IPS DF 6.9 (cell line): ENCODE data around the gene MAP4.

ENCODE experiments used
- DNase-seq: peaks from one replicate; pipeline ENCODE4 v3.0.0-alpha.2; 2013; ENCODE audit warnings: low read depth, low spot score
- H3K27ac ChIP-seq: one replicate; pipeline ENCODE4 v1.5.1; 2013; ENCODE audit warnings: low read length, control low read depth
- H3K27me3 ChIP-seq: 2 replicates; pipeline ENCODE4 v1.6.1; 2013; ENCODE audit warnings: mild to moderate bottlenecking, low read length; ENCODE audit not compliant: control insufficient read depth, insufficient read depth
- H3K36me3 ChIP-seq: 2 replicates; pipeline ENCODE4 v1.6.1; 2013; ENCODE audit warnings: low read length; ENCODE audit not compliant: control insufficient read depth, insufficient read depth
- H3K4me1 ChIP-seq: 2 replicates; pipeline ENCODE4 v1.6.1; 2013; ENCODE audit warnings: low read length; ENCODE audit not compliant: control insufficient read depth, insufficient read depth
- H3K4me3 ChIP-seq: 2 replicates; pipeline ENCODE4 v1.5.1; 2013; ENCODE audit warnings: mild to moderate bottlenecking, low read length
- H3K9me3 ChIP-seq: 2 replicates; pipeline ENCODE4 v1.6.1; 2013; ENCODE audit warnings: low read length, inconsistent platforms; ENCODE audit not compliant: control insufficient read depth, insufficient read depth
- WGBS: extraction: QIAGEN DNeasy Blood & Tissue Kit; methylation state at CpG from one replicate; pipeline ENCODE4 v1.1.7; 2013; ENCODE audit warnings: mixed read lengths, missing lambda C conversion rate; ENCODE audit not compliant: insufficient read length, insufficient coverage; 5-methylcytosine and 5-hydroxymethylcytosine counted together

Gene MAP4

GRCh38 chr3:47867451-47868044 lies 148.7 kb downstream of the MAP4 start:
- H3K9me3 ChIP-seq: no peaks in the 10 kb centered on the region
- H3K27me3 ChIP-seq: no peaks in the 10 kb centered on the region
- no peak overlapping the region for H3K4me3 ChIP-seq
- H3K36me3 ChIP-seq: peaks cover 24% of the 10 kb centered on the region; the same call in 1 of the 2 replicates
- no peak for DNase-seq
- H3K27ac ChIP-seq: no peak overlapping the region
- no CpG with 5 or more reads among the region's 8 CpGs for WGBS
- H3K4me1 ChIP-seq: no peaks in the 10 kb centered on the region

GRCh38 chr3:47865192-47865591 lies 151.0 kb downstream of the MAP4 start:
- peaks cover 12% of the 10 kb centered on the region; the same call in 1 of the 2 replicates for H3K36me3 ChIP-seq
- no CpG with 5 or more reads among the region's 3 CpGs for WGBS
- H3K4me3 ChIP-seq: no peak overlapping the region
- no peak for DNase-seq
- no peaks in the 10 kb centered on the region for H3K9me3 ChIP-seq
- H3K27me3 ChIP-seq: no peaks in the 10 kb centered on the region
- no peaks in the 10 kb centered on the region for H3K4me1 ChIP-seq
- H3K27ac ChIP-seq: no peak overlapping the region

- Histone ChIP-seq H3K27me3 (no peaks in the 10 kb centered on the region), H3K9me3 (no peaks in the 10 kb centered on the region), H3K36me3 (peaks cover 4% of the 10 kb centered on the region; the same call in 1 of the 2 replicates), H3K4me1 (no peaks in the 10 kb centered on the region), H3K27ac (no peak overlapping the region), H3K4me3 (no peak overlapping the region)
- WGBS: no CpG with 5 or more reads among the region's 12 CpGs
- DNase-seq: no peak
These were observed 152.7 kb downstream of the MAP4 start for GRCh38 chr3:47863391-47864128.

- no CpG with 5 or more reads among the region's 4 CpGs for WGBS
These were observed 156.1 kb downstream of the MAP4 start for GRCh38 chr3:47859956-47860605.

GRCh38 chr3:47857151-47857550 lies 159.1 kb downstream of the MAP4 start:
- WGBS: no CpG with 5 or more reads among the region's 2 CpGs
- peaks cover 22% of the 10 kb centered on the region for H3K36me3 ChIP-seq
- no peak overlapping the region for H3K4me3 ChIP-seq
- H3K9me3 ChIP-seq: no peaks in the 10 kb centered on the region
- no peaks in the 10 kb centered on the region for H3K27me3 ChIP-seq
- DNase-seq: no peak
- no peak overlapping the region for H3K27ac ChIP-seq
- peaks cover 2% of the 10 kb centered on the region; the same call in 1 of the 2 replicates for H3K4me1 ChIP-seq

More at GRCh38 chr3:47859956-47860605, 156.1 kb downstream of the MAP4 start:
- no peaks in the 10 kb centered on the region for H3K27me3 ChIP-seq
- no peak overlapping the region for H3K27ac ChIP-seq
- H3K9me3 ChIP-seq: no peaks in the 10 kb centered on the region
- peaks cover 11% of the 10 kb centered on the region; the same call in 1 of the 2 replicates for H3K36me3 ChIP-seq
- no peaks in the 10 kb centered on the region for H3K4me1 ChIP-seq
- DNase-seq: no peak
- no peak overlapping the region for H3K4me3 ChIP-seq

GRCh38 chr3:47856669-47857068 lies 159.5 kb downstream of the MAP4 start:
- Histone ChIP-seq H3K4me1 (peaks cover 2% of the 10 kb centered on the region; the same call in 1 of the 2 replicates), H3K4me3 (no peak overlapping the region), H3K27ac (no peak overlapping the region), H3K36me3 (peaks cover 22% of the 10 kb centered on the region), H3K27me3 (no peaks in the 10 kb centered on the region), H3K9me3 (no peaks in the 10 kb centered on the region)
- WGBS: no CpG with 5 or more reads among the region's 11 CpGs
- DNase-seq: no peak

- DNase-seq: no peak
- H3K27me3 ChIP-seq: no peaks in the 10 kb centered on the region
- H3K4me1 ChIP-seq: peaks cover 2% of the 10 kb centered on the region; the same call in 1 of the 2 replicates
- H3K4me3 ChIP-seq: no peak overlapping the region
- H3K36me3 ChIP-seq: peaks cover 27% of the 10 kb centered on the region
- no peak overlapping the region for H3K27ac ChIP-seq
- WGBS: no CpG with 5 or more reads among the region's 21 CpGs
- no peaks in the 10 kb centered on the region for H3K9me3 ChIP-seq
These were observed 160.5 kb downstream of the MAP4 start for GRCh38 chr3:47855461-47856383.

GRCh38 chr3:47854720-47855455 lies 161.3 kb downstream of the MAP4 start:
- no CpG with 5 or more reads among the region's 14 CpGs for WGBS
- H3K36me3 ChIP-seq: peaks cover 32% of the 10 kb centered on the region
- H3K27me3 ChIP-seq: no peaks in the 10 kb centered on the region
- peaks cover 2% of the 10 kb centered on the region; the same call in 1 of the 2 replicates for H3K4me1 ChIP-seq
- no peaks in the 10 kb centered on the region for H3K9me3 ChIP-seq
- no peak for DNase-seq
- no peak overlapping the region for H3K4me3 ChIP-seq
- H3K27ac ChIP-seq: no peak overlapping the region

- no CpG with 5 or more reads among the region's 11 CpGs for WGBS
- no peak overlapping the region for H3K4me3 ChIP-seq
- no peaks in the 10 kb centered on the region for H3K27me3 ChIP-seq
- no peak for DNase-seq
- no peaks in the 10 kb centered on the region for H3K9me3 ChIP-seq
- H3K4me1 ChIP-seq: peaks cover 2% of the 10 kb centered on the region; the same call in 1 of the 2 replicates
- H3K27ac ChIP-seq: no peak overlapping the region
- H3K36me3 ChIP-seq: peaks cover 36% of the 10 kb centered on the region
These were observed 161.9 kb downstream of the MAP4 start for GRCh38 chr3:47854267-47854666.
